Activated CD4-positive, alpha-beta T cell treated with anti-CD3 and anti-CD28 coated beads for 36 hours (primary cell): ENCODE measurements around the gene PATJ. TPM values are rescaled to one million over a fixed set of nuclear protein-coding genes. Genes with fewer than 3 reads are reported as not detected.
A peak's percentile ranks its signal among the peaks of the same experiment; 100 is the strongest.

Experiments
- ATAC-seq: fragments of 200-7000 bp; cut with Tn5 transposase; one replicate; pipeline ENCODE4 v1.10.0; 2021; ENCODE audit warnings: mild to moderate bottlenecking, moderate library complexity
- CTCF ChIA-PET: fragments of 350-600 bp; sonication (Branson Sonifier 250); formaldehyde crosslinking; loops from one replicate; lab custom pipeline; 2021; ENCODE audit warnings: antibody characterized with exemption; lab: Charles Lee
- POLR2A ChIA-PET: fragments of 350-600 bp; sonication (Branson Sonifier 250); formaldehyde crosslinking; loops from one replicate; lab custom pipeline; 2021; ENCODE audit warnings: antibody characterized with exemption, inconsistent platforms; lab: Charles Lee
- DNase-seq: peaks from one replicate; pipeline ENCODE4 v3.0.0-alpha.2; 2020
- H3K27ac Mint-ChIP-seq: one replicate; pipeline ENCODE4 v1.8.0; 2021; ENCODE audit warnings: mixed read lengths
- H3K27me3 Mint-ChIP-seq: one replicate; pipeline ENCODE4 v1.8.0; 2021; ENCODE audit warnings: mixed read lengths
- H3K36me3 Mint-ChIP-seq: one replicate; pipeline ENCODE4 v1.8.0; 2021; ENCODE audit warnings: low read depth, mixed read lengths
- H3K4me1 Mint-ChIP-seq: one replicate; pipeline ENCODE4 v1.8.0; 2021; ENCODE audit warnings: mixed read lengths
- H3K4me3 Mint-ChIP-seq: one replicate; pipeline ENCODE4 v1.8.0; 2021; ENCODE audit warnings: mild to moderate bottlenecking, moderate library complexity, mixed read lengths
- H3K9me3 Mint-ChIP-seq: one replicate; pipeline ENCODE4 v1.8.0; 2021; ENCODE audit warnings: low read depth, mixed read lengths
- intact Hi-C, 2 experiments: fragments of 100-400 bp; cut with DNase I in 1 of 2; cut with micrococcal nuclease in 1 of 2; formaldehyde crosslinking; loops; one replicate each; pipeline versions ENCODE4 v1.14.2 to v1.15.1; 2022 to 2024; cut with DNase I, micrococcal nuclease
- total RNA-seq, 2 experiments: library from RNA; stranded (reverse); gene quantifications; one replicate each; pipeline ENCODE4 v1.2.3, GENCODE V29; 2021

PATJ gene
- total RNA-seq, 2 experiments from 2014 or later: 12.6 to 12.8 TPM

DNA sequence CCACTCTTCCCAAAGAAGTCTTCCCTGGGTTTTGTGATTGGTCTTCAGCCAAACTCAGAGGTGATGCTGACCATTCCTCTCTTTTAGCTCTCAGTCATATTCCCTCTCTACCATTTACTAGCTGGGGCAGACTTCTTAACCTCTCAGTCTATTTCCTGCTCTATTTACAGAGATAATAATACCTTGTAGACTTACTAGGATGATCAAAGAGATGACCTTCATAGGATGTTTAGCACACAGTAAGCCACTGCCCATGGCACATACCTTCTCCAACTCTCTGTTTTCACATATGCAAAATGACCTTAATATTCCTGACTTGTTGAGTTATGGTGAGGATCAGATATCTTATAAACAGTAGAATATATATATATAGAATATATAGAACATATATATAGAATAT lies 346.2 kb downstream of the PATJ start:
- Mint-ChIP-seq H3K4me1 (no peaks in the 10 kb centered on the region), H3K4me3 (no peak overlapping the region), H3K36me3 (peaks cover 3% of the 10 kb centered on the region), H3K9me3 (no peaks in the 10 kb centered on the region), H3K27ac (no peak overlapping the region), H3K27me3 (no peaks in the 10 kb centered on the region)
- ATAC-seq (no peak), DNase-seq (no peak)
- CTCF ChIA-PET: no interaction called here
- intact Hi-C loops: no loop called here
- POLR2A ChIA-PET: no interaction called here

DNA sequence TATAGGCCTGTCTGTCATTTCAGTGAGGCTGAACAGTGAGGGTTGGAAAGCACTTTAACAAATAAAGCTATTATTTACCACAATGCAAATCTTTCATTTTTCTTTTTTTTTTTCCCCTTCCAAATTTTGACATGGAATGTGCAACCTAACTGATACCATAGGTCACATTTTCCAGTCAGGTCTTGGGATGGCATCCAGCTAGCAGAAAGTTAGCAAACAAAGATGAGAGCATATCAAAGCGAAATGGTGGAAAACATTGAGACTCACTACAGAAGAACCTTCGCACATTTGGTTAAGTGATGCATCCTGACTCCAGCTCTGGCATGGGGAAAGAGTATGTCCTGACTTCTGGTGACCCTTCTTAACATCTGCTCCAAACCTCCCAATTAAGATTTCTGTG lies 347.3 kb downstream of the PATJ start:
- no peak for ATAC-seq
- POLR2A ChIA-PET: no interaction called here
- Mint-ChIP-seq H3K4me3 (no peak overlapping the region), H3K36me3 (peaks cover 3% of the 10 kb centered on the region), H3K4me1 (no peaks in the 10 kb centered on the region), H3K27me3 (no peaks in the 10 kb centered on the region), H3K9me3 (no peaks in the 10 kb centered on the region), H3K27ac (no peak overlapping the region)
- CTCF ChIA-PET: interaction anchor here (1.6 kb wide), 1 partner anchor 24 kb away, joined by 5 read pairs; no protein-coding TSS in a partner anchor
- intact Hi-C loops: no loop called here
- no peak for DNase-seq

GRCh38 chr1:62090016-62090415 lies 347.7 kb downstream of the PATJ start:
- Mint-ChIP-seq H3K27ac (no peak overlapping the region), H3K9me3 (no peaks in the 10 kb centered on the region), H3K27me3 (no peaks in the 10 kb centered on the region), H3K36me3 (no peaks in the 10 kb centered on the region), H3K4me3 (no peak overlapping the region), H3K4me1 (no peaks in the 10 kb centered on the region)
- ChIA-PET CTCF (interaction anchor here (1.6 kb wide), 1 partner anchor 25 kb away, joined by 5 read pairs; no protein-coding TSS in a partner anchor), POLR2A (interaction anchor here (0.5 kb wide), 1 partner anchor 39 kb away, joined by 3 read pairs; no protein-coding TSS in a partner anchor)
- ATAC-seq (no peak), DNase-seq (no peak)
- intact Hi-C loops: no loop called here

DNA sequence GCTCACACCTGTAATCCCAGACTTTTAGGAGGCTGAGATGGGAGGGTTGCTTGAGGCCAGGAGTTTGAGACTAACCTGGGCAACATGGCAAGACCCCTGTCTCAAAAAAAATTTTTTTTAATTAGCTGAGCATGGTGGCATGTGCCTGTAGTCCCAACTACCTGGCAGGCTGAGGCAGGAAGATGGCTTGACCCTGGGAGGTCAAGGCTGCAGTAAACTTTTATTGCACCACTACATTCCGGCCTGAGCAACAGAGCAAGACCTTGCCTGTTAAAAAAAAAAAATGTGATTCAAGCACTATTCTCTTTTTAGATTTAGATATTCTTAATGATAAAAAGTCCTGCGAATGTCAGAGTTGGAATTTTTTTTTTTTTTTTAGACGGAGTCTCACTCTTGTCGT lies 349.8 kb downstream of the PATJ start:
- intact Hi-C loops: no loop called here
- Mint-ChIP-seq H3K27ac (no peak overlapping the region), H3K27me3 (no peaks in the 10 kb centered on the region), H3K36me3 (peaks cover 3% of the 10 kb centered on the region), H3K4me1 (no peaks in the 10 kb centered on the region), H3K9me3 (no peaks in the 10 kb centered on the region), H3K4me3 (no peak overlapping the region)
- CTCF ChIA-PET: interaction anchor here (4.6 kb wide), 1 partner anchor 9 kb away, joined by 25 read pairs; no protein-coding TSS in a partner anchor
- POLR2A ChIA-PET: no interaction called here
- ATAC-seq (no peak), DNase-seq (no peak)

DNA sequence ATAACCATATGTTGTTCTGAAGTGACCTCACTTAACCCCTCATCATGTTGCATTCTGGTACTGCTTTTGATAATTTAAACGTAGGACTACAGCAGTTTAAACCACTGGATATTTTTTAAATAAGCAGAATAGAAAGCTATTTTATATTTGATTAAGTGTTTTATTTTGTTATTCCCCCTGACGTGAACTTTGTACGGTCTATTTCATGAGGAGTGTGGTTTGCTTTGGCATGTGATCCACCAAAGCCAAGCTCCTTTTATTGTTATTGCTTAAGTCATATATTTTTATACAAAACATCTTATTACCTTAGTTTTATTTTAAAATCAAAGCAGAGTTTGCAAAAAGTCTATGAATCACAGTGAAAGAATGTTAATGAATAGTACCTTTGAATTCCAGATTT lies 351.0 kb downstream of the PATJ start:
- Mint-ChIP-seq H3K27me3 (no peaks in the 10 kb centered on the region), H3K27ac (no peak overlapping the region), H3K4me3 (no peak overlapping the region), H3K4me1 (no peaks in the 10 kb centered on the region), H3K9me3 (no peaks in the 10 kb centered on the region), H3K36me3 (peaks cover 8% of the 10 kb centered on the region)
- intact Hi-C loops: no loop called here
- DNase-seq: no peak
- ATAC-seq: no peak
- POLR2A ChIA-PET: no interaction called here
- CTCF ChIA-PET: interaction anchor here (0.9 to 4.6 kb wide), 2 partner anchors 10 to 23 kb away, joined by 3 to 25 read pairs; no protein-coding TSS in a partner anchor

- Mint-ChIP-seq H3K27ac (no peak overlapping the region), H3K27me3 (no peaks in the 10 kb centered on the region), H3K4me3 (no peak overlapping the region), H3K9me3 (peaks cover 2% of the 10 kb centered on the region), H3K36me3 (peaks cover 24% of the 10 kb centered on the region), H3K4me1 (no peaks in the 10 kb centered on the region)
- ChIA-PET CTCF (interaction anchor here (0.6 to 1.5 kb wide), 2 partner anchors 15 to 38 kb away, joined by 3 to 4 read pairs; no protein-coding TSS in a partner anchor), POLR2A (no interaction called here)
- DNase-seq (no peak), ATAC-seq (no peak)
- intact Hi-C loops: no loop called here
Observed at GRCh38 chr1:62097464-62097863, 355.2 kb downstream of the PATJ start.

DNA sequence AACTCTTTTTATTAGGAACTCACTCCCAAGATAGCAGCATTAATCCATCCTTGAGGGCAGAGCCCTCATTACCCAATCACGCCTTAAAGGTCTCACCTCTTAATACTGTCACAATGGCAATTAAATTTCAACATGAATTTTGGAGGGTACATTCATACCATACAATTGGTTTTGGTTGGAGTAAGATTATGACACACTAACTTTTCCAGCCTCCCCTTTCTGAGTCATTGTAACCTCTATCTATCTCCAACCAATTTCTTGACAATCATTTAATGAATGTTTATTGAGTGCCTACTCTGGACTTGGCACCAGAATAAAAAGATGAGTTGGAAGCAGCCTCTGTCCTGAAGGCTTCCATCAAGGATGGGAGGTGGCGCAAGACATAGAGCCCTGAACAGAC lies 358.2 kb downstream of the PATJ start:
- H3K36me3 Mint-ChIP-seq: peaks cover 25% of the 10 kb centered on the region
- DNase-seq (no peak), ATAC-seq (peak; percentile 16)
- no peak overlapping the region for H3K27ac Mint-ChIP-seq
- ChIA-PET POLR2A (no interaction called here), CTCF (interaction anchor here (1.8 kb wide), 1 partner anchor 18 kb away, joined by 7 read pairs; no protein-coding TSS in a partner anchor)
- no peak overlapping the region for H3K4me3 Mint-ChIP-seq
- peaks cover 2% of the 10 kb centered on the region for H3K9me3 Mint-ChIP-seq
- no peaks in the 10 kb centered on the region for H3K27me3 Mint-ChIP-seq
- intact Hi-C loops: no loop called here
- H3K4me1 Mint-ChIP-seq: no peaks in the 10 kb centered on the region

DNA sequence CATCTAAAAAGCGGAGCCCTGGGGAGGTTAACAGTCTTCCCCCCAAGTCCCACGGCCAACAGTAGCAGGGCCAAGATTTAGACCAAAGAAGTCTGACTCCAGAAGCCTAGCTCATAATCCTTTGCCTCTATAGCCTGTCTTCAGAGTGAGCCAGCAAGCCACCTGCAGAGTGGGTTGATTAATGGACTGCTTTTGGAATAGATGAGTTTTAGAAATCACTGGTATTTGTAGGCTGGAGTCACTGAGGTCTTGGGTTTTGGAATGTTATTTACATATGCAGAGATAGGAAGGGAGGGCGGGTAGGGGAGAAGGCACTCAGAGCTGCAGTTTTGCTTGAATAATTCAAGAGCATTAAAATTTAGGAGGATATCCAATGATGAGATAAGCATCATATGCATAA lies 361.6 kb downstream of the PATJ start:
- intact Hi-C loops: no loop called here

DNA sequence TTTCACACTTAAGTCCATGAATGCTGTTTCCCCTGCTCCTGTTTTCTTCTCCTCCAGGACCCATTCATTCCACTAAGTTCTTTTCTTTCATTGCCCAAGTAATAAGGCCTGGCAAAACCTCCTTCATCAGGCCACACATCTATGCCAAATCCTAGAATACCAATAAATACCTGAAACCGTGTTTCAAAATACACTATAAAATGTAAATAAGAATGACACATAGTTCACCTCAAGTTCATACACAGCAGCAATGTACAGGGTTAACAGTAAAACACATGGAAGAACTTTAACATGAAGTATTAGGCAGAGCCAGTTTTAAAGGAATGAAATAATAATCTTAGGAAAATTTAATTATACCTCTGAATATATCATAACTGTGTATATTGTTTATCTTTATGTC lies 365.6 kb downstream of the PATJ start:
- intact Hi-C loops: no loop called here
- Mint-ChIP-seq H3K4me3 (no peak overlapping the region), H3K9me3 (no peaks in the 10 kb centered on the region), H3K36me3 (peaks cover 1% of the 10 kb centered on the region), H3K27me3 (no peaks in the 10 kb centered on the region), H3K27ac (no peak overlapping the region), H3K4me1 (no peaks in the 10 kb centered on the region)
- DNase-seq: no peak
- ChIA-PET CTCF (no interaction called here), POLR2A (no interaction called here)
- no peak for ATAC-seq

More for the DNA sequence above, 361.6 kb downstream of the PATJ start:
- no peak for DNase-seq
- no peak for ATAC-seq
- Mint-ChIP-seq H3K27me3 (no peaks in the 10 kb centered on the region), H3K9me3 (peaks cover 2% of the 10 kb centered on the region), H3K36me3 (peaks cover 17% of the 10 kb centered on the region), H3K4me3 (no peak overlapping the region), H3K27ac (no peak overlapping the region), H3K4me1 (no peaks in the 10 kb centered on the region)
- ChIA-PET POLR2A (no interaction called here), CTCF (interaction anchor here (0.6 to 1.3 kb wide), 2 partner anchors 14 to 41 kb away, joined by 3 read pairs; no protein-coding TSS in a partner anchor)

DNA sequence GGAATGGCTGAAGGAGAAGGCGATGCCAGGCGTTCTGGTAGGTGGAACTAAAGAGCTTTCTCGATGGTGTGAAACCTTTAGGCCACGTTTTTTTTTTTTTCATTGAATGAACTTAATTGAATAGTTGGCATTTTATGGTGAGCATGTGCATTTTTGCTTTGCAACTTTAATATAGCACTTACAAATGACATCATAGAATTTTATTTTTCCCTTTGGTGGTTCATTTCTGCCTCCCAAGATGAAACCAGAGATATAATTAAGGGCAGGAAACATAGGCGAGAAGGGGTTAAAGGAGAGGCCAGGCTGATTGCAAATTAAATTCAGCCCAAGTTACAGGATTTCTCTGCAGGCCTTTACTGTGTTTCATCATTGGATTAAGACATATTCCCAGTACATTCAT lies 366.8 kb downstream of the PATJ start:
- Mint-ChIP-seq H3K27ac (no peak overlapping the region), H3K4me1 (no peaks in the 10 kb centered on the region), H3K36me3 (no peaks in the 10 kb centered on the region), H3K4me3 (no peak overlapping the region), H3K27me3 (no peaks in the 10 kb centered on the region), H3K9me3 (no peaks in the 10 kb centered on the region)
- ChIA-PET POLR2A (no interaction called here), CTCF (no interaction called here)
- DNase-seq: no peak
- ATAC-seq: no peak
- intact Hi-C loops: no loop called here

DNA sequence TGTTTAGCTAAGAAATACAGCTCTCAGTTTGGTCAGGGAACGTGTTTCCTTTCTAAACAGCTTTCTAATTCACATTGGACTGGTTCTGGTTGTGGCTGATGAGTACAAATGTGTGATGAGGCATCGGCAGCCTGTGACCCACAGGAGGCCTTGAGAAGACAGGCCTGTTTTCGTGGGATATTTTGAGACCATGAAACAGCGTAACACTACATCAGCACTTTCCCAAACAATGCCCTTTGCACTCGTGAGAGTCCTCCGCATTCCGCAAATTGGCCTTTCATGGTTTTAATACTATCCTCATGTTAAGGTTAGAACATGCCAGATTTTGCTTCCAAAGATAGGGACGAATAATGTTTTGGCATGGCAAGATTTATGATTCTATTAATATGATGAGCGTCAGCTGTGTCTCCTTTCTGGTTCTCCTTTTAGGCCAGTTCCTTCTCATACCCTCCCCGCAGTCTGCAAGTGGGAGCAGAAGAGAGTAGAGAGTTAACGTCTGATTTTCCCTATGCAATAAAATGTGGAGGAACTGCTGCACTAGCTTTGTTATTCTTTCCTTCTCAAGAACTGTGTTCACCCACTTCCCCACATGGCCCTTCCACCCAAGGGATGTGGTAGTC lies 368.0 kb downstream of the PATJ start:
- H3K27ac Mint-ChIP-seq: no peak overlapping the region
- POLR2A ChIA-PET: no interaction called here
- no peaks in the 10 kb centered on the region for H3K36me3 Mint-ChIP-seq
- DNase-seq (no peak), ATAC-seq (no peak)
- no peaks in the 10 kb centered on the region for H3K4me1 Mint-ChIP-seq
- H3K27me3 Mint-ChIP-seq: no peaks in the 10 kb centered on the region
- no peaks in the 10 kb centered on the region for H3K9me3 Mint-ChIP-seq
- H3K4me3 Mint-ChIP-seq: no peak overlapping the region
- intact Hi-C loops: no loop called here
- CTCF ChIA-PET: no interaction called here

GRCh38 chr1:62111084-62111483 lies 368.8 kb downstream of the PATJ start:
- Mint-ChIP-seq H3K27me3 (no peaks in the 10 kb centered on the region), H3K4me1 (no peaks in the 10 kb centered on the region), H3K4me3 (no peak overlapping the region), H3K27ac (no peak overlapping the region), H3K36me3 (no peaks in the 10 kb centered on the region), H3K9me3 (no peaks in the 10 kb centered on the region)
- no peak for ATAC-seq
- ChIA-PET CTCF (no interaction called here), POLR2A (no interaction called here)
- DNase-seq: no peak
- intact Hi-C loops: no loop called here
